ENCODE data around the gene HPCAL1. TPM values are rescaled to one million over a fixed set of nuclear protein-coding genes. Genes with fewer than 3 reads are reported as not detected.

Gene HPCAL1
- total and polyA plus RNA-seq, 2 of the 4 experiments (the other 2 are of a cell fraction): 8.2 to 33.7 TPM

DNA sequence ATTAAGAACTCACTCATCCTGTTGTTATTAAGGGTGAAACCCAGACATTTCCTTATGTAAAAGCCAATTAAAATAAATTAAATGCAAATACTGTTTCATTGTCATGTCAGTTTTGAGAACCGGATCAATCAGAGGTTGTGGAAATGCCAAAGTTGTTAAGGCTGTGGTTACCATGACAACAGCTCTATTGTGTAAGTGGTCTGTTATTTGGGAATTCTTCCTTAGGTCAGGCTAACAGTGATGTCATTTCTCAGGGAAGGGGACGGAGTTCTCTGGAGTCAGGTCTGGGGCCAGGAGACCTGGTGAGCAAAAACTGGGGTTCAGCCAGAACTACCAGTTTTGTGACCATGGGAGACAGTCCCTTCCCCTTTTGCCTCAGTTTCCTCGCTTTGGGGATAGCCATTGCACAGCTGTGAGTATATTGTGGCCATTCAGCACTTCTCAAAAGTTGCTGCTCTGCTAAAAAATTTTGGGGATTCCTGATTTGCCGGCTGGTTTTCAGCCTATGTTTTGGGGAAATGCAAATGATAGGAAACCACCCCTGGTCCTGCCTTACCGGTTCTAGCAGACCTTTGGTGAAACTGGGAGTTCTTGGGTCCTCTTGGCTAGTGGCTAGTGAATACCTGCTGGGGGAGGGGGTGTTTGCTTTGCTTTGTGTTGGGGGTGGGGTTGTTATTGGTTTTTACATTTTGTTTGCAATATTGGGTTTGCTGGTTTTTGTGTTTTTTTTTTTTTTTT is 21.6 kb downstream of the HPCAL1 start:
- ATAC-seq (ENCODE audit: low read depth): peak; percentile 24; the same call in 1 of the 2 replicates
- CTCF ChIA-PET: no interaction called here

More for the DNA sequence above, 21.6 kb downstream of the HPCAL1 start:
- Histone ChIP-seq H3K27ac (ENCODE audit: insufficient read depth, low read length) (no peak overlapping the region), H3K14ac (replicated peaks; ENCODE audit: low read depth, low read length) (no peak overlapping the region), H2AK5ac (ENCODE audit: low read depth, low read length) (no peak overlapping the region), H3K4me2 (ENCODE audit: low read depth, low read length) (no peak overlapping the region), H3K23ac (ENCODE audit: low read depth, low read length) (no peak overlapping the region), H3K9me3 (ENCODE audit: control insufficient read depth, insufficient read depth, low read length) (no peaks in the 10 kb centered on the region), H2AK9ac (replicated peaks; ENCODE audit: low read depth, low read length, poor library complexity) (no peak overlapping the region), H4K5ac (ENCODE audit: low read depth, low read length) (no peak overlapping the region), H3K9me1 (ENCODE audit: insufficient read depth, low read length) (no peaks in the 10 kb centered on the region), H3K27me3 (ENCODE audit: control insufficient read depth, insufficient read depth, low read length) (no peaks in the 10 kb centered on the region), H2BK120ac (ENCODE audit: low read depth, low read length) (no peak overlapping the region), H3K4me3 (ENCODE audit: insufficient read depth, low read depth, low read length) (no peak overlapping the region), H2BK5ac (ENCODE audit: low read depth, low read length, poor library complexity, severe bottlenecking) (no peak overlapping the region), H3K9ac (ENCODE audit: low read depth, low read length) (no peak overlapping the region), H3K79me1 (ENCODE audit: low read depth in 1 of 2, low read length in 2 of 2) (peaks cover 14 to 37% of the 10 kb centered on the region in 2 experiments), H2BK20ac (ENCODE audit: low read depth, low read length) (no peak overlapping the region), H3K36me3 (ENCODE audit: control insufficient read depth, insufficient read depth, low read length) (no peaks in the 10 kb centered on the region; the same call in 1 of the 2 replicates), H4K8ac (ENCODE audit: low read depth in 2 of 2, low read length in 2 of 2) (no peak overlapping the region), H2BK15ac (ENCODE audit: low read depth, low read length) (no peak overlapping the region), H3K18ac (ENCODE audit: low read depth, low read length) (no peak overlapping the region), H4K20me1 (ENCODE audit: insufficient read depth, low read length) (peaks cover 24% of the 10 kb centered on the region), H2AFZ (replicated peaks; ENCODE audit: low read length, poor library complexity) (no peak overlapping the region), H3K56ac (ENCODE audit: extremely low read depth, insufficient read depth, low read length) (no peak overlapping the region), H3K4me1 (ENCODE audit: control insufficient read depth, insufficient read depth, low read length) (peaks cover 4% of the 10 kb centered on the region; the same call in 1 of the 2 replicates), H3K4ac (ENCODE audit: low read depth, low read length) (no peak overlapping the region), H4K91ac (ENCODE audit: insufficient read depth, low read depth, low read length) (no peak overlapping the region)
- peak; percentile 60 for DNase-seq
- intact Hi-C loops (cut with micrococcal nuclease): no loop called here
- POLR2A ChIA-PET (ENCODE audit: unreplicated experiment): no interaction called here
- no CpG with 5 or more reads among the region's 5 CpGs for WGBS, 2 experiments (ENCODE audit: extremely low coverage in 2 of 2, insufficient read length in 1 of 2)
- no TSS peak for BruUV-seq (replicated peaks)
- in situ Hi-C loops (cut with MboI; ENCODE audit: low sequenced_read_pairs): no loop called here
- TF ChIP-seq, protein P1, sequence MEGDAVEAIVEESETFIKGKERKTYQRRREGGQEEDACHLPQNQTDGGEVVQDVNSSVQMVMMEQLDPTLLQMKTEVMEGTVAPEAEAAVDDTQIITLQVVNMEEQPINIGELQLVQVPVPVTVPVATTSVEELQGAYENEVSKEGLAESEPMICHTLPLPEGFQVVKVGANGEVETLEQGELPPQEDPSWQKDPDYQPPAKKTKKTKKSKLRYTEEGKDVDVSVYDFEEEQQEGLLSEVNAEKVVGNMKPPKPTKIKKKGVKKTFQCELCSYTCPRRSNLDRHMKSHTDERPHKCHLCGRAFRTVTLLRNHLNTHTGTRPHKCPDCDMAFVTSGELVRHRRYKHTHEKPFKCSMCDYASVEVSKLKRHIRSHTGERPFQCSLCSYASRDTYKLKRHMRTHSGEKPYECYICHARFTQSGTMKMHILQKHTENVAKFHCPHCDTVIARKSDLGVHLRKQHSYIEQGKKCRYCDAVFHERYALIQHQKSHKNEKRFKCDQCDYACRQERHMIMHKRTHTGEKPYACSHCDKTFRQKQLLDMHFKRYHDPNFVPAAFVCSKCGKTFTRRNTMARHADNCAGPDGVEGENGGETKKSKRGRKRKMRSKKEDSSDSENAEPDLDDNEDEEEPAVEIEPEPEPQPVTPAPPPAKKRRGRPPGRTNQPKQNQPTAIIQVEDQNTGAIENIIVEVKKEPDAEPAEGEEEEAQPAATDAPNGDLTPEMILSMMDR (conservative IDR thresholded peaks at IDR 0.05; ENCODE audit: low read depth, low read length): no peak
- TF ChIP-seq CEBPB (IDR thresholded peaks at IDR 0.05; ENCODE audit: low read depth, low read length): peak; percentile 66
- dilution Hi-C loops (cut with HindIII; ENCODE audit: low sequenced_read_pairs, unreplicated experiment): no loop called here
